Stomach (tissue), 9 donors: ENCODE results near the gene GRAMD4. TPM values are rescaled to one million over a fixed set of nuclear protein-coding genes. Genes with fewer than 3 reads are reported as not detected.
A peak's percentile ranks its signal among the peaks of the same experiment; 100 is the strongest.

Experiments
- DNase-seq, 2 donors: peaks; one replicate each; pipeline versions ENCODE4 v3.0.0 to v3.0.0-alpha.2; 2013 to 2019
- H3K27ac ChIP-seq, 5 donors: fragments of 200-600 bp in 4 of 5; sonication (generic) in 4 of 5; one replicate each; pipeline ENCODE4 v1.5.1; 2013 to 2019; ENCODE audit warnings: mild to moderate bottlenecking in 1 of 5, moderate library complexity in 1 of 5
- H3K27me3 ChIP-seq, 3 donors: fragments of 200-600 bp; sonication (generic); one replicate each; pipeline ENCODE4 v1.5.1; 2017 to 2019; ENCODE audit warnings: mixed run types in 1 of 3
- H3K36me3 ChIP-seq, 4 donors: fragments of 200-600 bp; sonication (generic); 1 replicate in 3 of 4; 2 replicates in 1 of 4; pipeline ENCODE4 v1.5.1; 2016 to 2019
- H3K4me1 ChIP-seq, 4 donors: fragments of 200-600 bp; sonication (generic); one replicate each; pipeline ENCODE4 v1.5.1; 2016 to 2019
- H3K4me3 ChIP-seq, 4 donors: fragments of 200-600 bp; sonication (generic) in 3 of 4; one replicate each; pipeline ENCODE4 v1.5.1; 2016 to 2019; ENCODE audit warnings: mild to moderate bottlenecking in 1 of 4
- H3K9me3 ChIP-seq, 4 donors: fragments of 200-600 bp; sonication (generic); one replicate each; pipeline ENCODE4 v1.5.1; 2016 to 2019
- CTCF ChIP-seq, 7 experiments: fragments of 450-650 bp in 4 of 7; fragments of 200-600 bp in 3 of 7; sonication (generic) in 3 of 7; IDR thresholded peaks; one replicate each; pipeline ENCODE4 v1.5.1; 2016 to 2019; ENCODE audit warnings: antibody characterized with exemption in 7 of 7, control low read depth in 2 of 7, mild to moderate bottlenecking in 1 of 7
- EP300 ChIP-seq: sonication (generic); formaldehyde crosslinking; IDR thresholded peaks from one replicate; pipeline ENCODE4 v1.6.1; 2017; ENCODE audit warnings: antibody characterized with exemption
- POLR2A ChIP-seq, 4 donors: fragments of 450-650 bp; IDR thresholded peaks; one replicate each; pipeline ENCODE4 v1.6.1; 2016; ENCODE audit warnings: antibody characterized with exemption in 4 of 4, control low read depth in 2 of 4, mild to moderate bottlenecking in 1 of 4, moderate library complexity in 1 of 4
- POLR2AphosphoS5 ChIP-seq, 3 donors: sonication (generic); formaldehyde crosslinking; IDR thresholded peaks; one replicate each; pipeline ENCODE4 v1.6.1; 2016; ENCODE audit warnings: antibody characterized with exemption in 3 of 3
- WGBS, 5 donors: extraction: QIAGEN DNeasy Blood & Tissue Kit in 3 of 5; methylation state at CpG; one replicate each; pipeline versions ENCODE4 v1.1.5 to v1.1.7; 2013 to 2018; 5-methylcytosine and 5-hydroxymethylcytosine counted together
- intact Hi-C: fragments of 100-400 bp; cut with DNase I; formaldehyde crosslinking; loops from one replicate; pipeline ENCODE4 v1.15.1; 2023; ENCODE audit warnings: low total_unique reads
- polyA plus RNA-seq, 3 donors: library from polyadenylated mRNA; stranded (reverse); fragments of 200-250 nt; gene quantifications; one replicate each; pipeline ENCODE4 v1.2.3, GENCODE V29; 2013
- total RNA-seq, 5 donors: library from RNA; depleted of rRNA; stranded (reverse); fragments of >200 nt; gene quantifications; one replicate each; pipeline versions ENCODE4 v1.1.0 to v1.2.3, GENCODE V29; 2014 to 2016
- donor health status: healthy with polysubstance abuse.
- donor health status: Bipolar disorder and iron deficiency.
- donor health status: healthy.

Gene GRAMD4
- total and polyA plus RNA-seq, 8 donors, result 7.4 to 452 (median 21.0) TPM

GRCh38 chr22:46573781-46574437 is 46.3 kb upstream of the GRAMD4 start:
- Histone ChIP-seq H3K4me1 (peaks cover 44 to 55% (median 53%) of the 10 kb centered on the region in 4 donors), H3K36me3 (no peaks in the 10 kb centered on the region), H3K27me3 (no peaks in the 10 kb centered on the region), H3K9me3 (peaks cover 0 to 15% (median 10%) of the 10 kb centered on the region in 4 donors), H3K27ac (peak overlapping the region; percentile 82 to 94 (median 89)), H3K4me3 (no peak overlapping the region)
- WGBS, 5 donors, result 67 to 78% (median 70%) methylated on average over 16 to 18 of the region's 18 CpGs
- intact Hi-C loops, result no loop called here
- no peak for DNase-seq
- no peak for TF ChIP-seq EP300
- no peak for TF ChIP-seq POLR2AphosphoS5 (IDR thresholded peaks at IDR 0.05)
- TF ChIP-seq CTCF (IDR thresholded peaks at IDR 0.05), result no peak
- TF ChIP-seq POLR2A (IDR thresholded peaks at IDR 0.05), result no peak

- peak overlapping the region; percentile 82 to 94 (median 89) for H3K27ac ChIP-seq
- 64 to 81% (median 73%) methylated on average over 13 to 15 of the region's 15 CpGs for WGBS, 5 donors
These were observed 45.7 kb upstream of the GRAMD4 start for GRCh38 chr22:46574438-46574992.

GRCh38 chr22:46574993-46575910 is 44.9 kb upstream of the GRAMD4 start:
- Histone ChIP-seq H3K4me1 (peaks cover 58 to 68% (median 66%) of the 10 kb centered on the region in 4 donors), H3K36me3 (no peaks in the 10 kb centered on the region), H3K27ac (peak overlapping the region; percentile 82 to 94 (median 89)), H3K9me3 (peaks cover 0 to 15% (median 10%) of the 10 kb centered on the region in 4 donors), H3K27me3 (no peaks in the 10 kb centered on the region), H3K4me3 (no peak overlapping the region)
- intact Hi-C loops, result no loop called here
- WGBS, 5 donors, result 32 to 57% (median 38%) methylated on average over 18 to 19 of the region's 19 CpGs
- TF ChIP-seq POLR2AphosphoS5 (IDR thresholded peaks at IDR 0.05) (peak in 2 of 3 donors; percentile 46 to 74), CTCF (IDR thresholded peaks at IDR 0.05) (no peak), POLR2A (IDR thresholded peaks at IDR 0.05) (no peak), EP300 (no peak)
- DNase-seq, result peak; percentile 74 to 75

More at GRCh38 chr22:46574438-46574992, 45.7 kb upstream of the GRAMD4 start:
- Histone ChIP-seq H3K4me1 (peaks cover 50 to 61% (median 59%) of the 10 kb centered on the region in 4 donors), H3K9me3 (peaks cover 0 to 15% (median 10%) of the 10 kb centered on the region in 4 donors), H3K36me3 (no peaks in the 10 kb centered on the region), H3K4me3 (no peak overlapping the region), H3K27me3 (no peaks in the 10 kb centered on the region)
- no peak for DNase-seq
- no peak for TF ChIP-seq POLR2AphosphoS5 (IDR thresholded peaks at IDR 0.05)
- TF ChIP-seq CTCF (IDR thresholded peaks at IDR 0.05), result no peak
- no peak for TF ChIP-seq POLR2A (IDR thresholded peaks at IDR 0.05)
- TF ChIP-seq EP300, result no peak
- intact Hi-C loops, result no loop called here
